GM10248 (cell line): ENCODE data around the gene GIT2.

Experiments used
- CTCF ChIA-PET: fragments of 300-600 bp; sonication (Branson Sonifier 250); formaldehyde crosslinking; extraction: SDS; loops from one replicate; lab custom pipeline; 2021; ENCODE audit warnings: antibody characterized with exemption; lab: Yijun Ruan, JAX
- POLR2A ChIA-PET: fragments of 350-650 bp; sonication (Branson Sonifier 250); formaldehyde crosslinking; extraction: SDS; loops from one replicate; lab custom pipeline; 2020; ENCODE audit warnings: antibody characterized with exemption; lab: Yijun Ruan, JAX
- DNase-seq: peaks from one replicate; pipeline ENCODE4 v3.0.0; 2012; ENCODE audit errors: extremely low spot score
- TF ChIP-seq, protein P1 (sequence below): IDR thresholded peaks from 2 replicates; pipeline ENCODE4 v1.5.1; 2012; ENCODE audit warnings: mild to moderate bottlenecking, low read depth; ENCODE audit errors: extremely low read depth, missing control alignments, control extremely low read depth

Gene GIT2, protein sequence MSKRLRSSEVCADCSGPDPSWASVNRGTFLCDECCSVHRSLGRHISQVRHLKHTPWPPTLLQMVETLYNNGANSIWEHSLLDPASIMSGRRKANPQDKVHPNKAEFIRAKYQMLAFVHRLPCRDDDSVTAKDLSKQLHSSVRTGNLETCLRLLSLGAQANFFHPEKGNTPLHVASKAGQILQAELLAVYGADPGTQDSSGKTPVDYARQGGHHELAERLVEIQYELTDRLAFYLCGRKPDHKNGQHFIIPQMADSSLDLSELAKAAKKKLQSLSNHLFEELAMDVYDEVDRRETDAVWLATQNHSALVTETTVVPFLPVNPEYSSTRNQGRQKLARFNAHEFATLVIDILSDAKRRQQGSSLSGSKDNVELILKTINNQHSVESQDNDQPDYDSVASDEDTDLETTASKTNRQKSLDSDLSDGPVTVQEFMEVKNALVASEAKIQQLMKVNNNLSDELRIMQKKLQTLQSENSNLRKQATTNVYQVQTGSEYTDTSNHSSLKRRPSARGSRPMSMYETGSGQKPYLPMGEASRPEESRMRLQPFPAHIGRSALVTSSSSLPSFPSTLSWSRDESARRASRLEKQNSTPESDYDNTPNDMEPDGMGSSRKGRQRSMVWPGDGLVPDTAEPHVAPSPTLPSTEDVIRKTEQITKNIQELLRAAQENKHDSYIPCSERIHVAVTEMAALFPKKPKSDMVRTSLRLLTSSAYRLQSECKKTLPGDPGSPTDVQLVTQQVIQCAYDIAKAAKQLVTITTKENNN

DNA sequence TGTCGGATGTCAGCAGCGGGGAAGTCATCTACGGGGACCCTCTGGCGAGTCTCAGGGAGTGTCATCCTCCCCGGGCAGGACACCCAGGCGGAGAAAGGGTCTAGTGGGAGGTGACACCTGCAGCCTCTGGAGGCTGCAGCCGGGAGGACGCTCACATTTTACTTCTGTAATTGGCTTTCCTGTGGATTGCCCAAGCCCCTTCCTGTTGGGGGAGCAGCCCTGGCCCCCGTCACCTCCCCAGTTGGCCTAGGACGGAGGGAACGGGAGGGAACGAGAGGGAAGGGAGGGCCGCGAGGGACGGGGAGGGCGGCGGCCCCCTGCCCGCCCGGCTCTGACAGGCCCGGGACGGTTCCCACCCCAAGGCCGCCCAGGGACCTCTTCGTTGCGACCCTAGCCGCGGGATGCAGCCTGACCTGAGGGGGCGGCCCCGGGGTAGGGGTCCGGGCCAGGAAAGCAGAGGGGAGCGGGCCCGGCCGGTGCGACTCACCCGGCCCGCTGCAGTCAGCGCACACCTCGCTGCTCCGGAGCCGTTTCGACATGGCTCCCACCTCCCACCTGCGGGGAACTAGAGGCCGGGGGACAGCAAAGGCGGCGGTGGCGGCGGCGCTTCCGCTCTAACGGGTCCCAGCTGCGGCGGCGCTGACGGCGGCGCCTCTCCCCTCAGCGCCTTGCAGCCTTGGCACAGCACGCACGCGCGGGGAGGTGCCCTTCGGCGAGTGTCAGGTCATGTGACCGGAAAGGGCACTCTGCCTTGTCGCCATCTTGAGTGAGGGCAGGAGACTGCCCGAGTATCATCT, at the start of gene GIT2:
GIT2 (minus strand) TSS at position 683 of the 797 bp plus-strand sequence; CDS start at position 539, 144 bp downstream.
- ChIA-PET CTCF (interaction anchor here (1.2 kb wide), 1 partner anchor 104 kb away, joined by 4 read pairs; no protein-coding TSS in a partner anchor), POLR2A (no interaction called here)
- peak; percentile 94 for DNase-seq
- TF ChIP-seq, protein P1, sequence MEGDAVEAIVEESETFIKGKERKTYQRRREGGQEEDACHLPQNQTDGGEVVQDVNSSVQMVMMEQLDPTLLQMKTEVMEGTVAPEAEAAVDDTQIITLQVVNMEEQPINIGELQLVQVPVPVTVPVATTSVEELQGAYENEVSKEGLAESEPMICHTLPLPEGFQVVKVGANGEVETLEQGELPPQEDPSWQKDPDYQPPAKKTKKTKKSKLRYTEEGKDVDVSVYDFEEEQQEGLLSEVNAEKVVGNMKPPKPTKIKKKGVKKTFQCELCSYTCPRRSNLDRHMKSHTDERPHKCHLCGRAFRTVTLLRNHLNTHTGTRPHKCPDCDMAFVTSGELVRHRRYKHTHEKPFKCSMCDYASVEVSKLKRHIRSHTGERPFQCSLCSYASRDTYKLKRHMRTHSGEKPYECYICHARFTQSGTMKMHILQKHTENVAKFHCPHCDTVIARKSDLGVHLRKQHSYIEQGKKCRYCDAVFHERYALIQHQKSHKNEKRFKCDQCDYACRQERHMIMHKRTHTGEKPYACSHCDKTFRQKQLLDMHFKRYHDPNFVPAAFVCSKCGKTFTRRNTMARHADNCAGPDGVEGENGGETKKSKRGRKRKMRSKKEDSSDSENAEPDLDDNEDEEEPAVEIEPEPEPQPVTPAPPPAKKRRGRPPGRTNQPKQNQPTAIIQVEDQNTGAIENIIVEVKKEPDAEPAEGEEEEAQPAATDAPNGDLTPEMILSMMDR, result no peak

DNA sequence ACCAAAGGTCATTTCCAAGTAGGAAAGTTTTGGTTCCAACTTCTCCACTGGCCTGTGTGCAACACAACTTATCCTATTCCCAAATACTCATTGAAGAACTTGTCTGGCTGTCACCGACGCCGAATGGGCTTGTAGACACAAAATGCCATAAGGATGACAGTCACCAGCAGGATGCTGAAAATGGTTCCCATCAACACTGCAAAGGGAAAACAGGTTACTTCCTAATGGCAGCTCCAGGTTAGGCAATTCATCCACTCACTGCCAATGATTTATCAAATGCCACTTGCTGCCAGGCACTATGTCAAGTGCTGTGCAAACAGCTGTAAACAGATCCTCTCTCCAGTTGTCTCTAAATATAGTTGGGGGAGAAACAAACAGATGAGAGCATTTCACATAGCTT, 46.1 kb upstream of the GIT2 start:
- TF ChIP-seq, protein P1, result no peak
- POLR2A ChIA-PET, result interaction anchor here (0.6 kb wide), 1 partner anchor 389 kb away, joined by 4 read pairs; no protein-coding TSS in a partner anchor
- no peak for DNase-seq
- CTCF ChIA-PET, result interaction anchor here (0.9 to 3.4 kb wide), 5 partner anchors 9 to 33 kb away, joined by 4 to 12 read pairs (median 5); no protein-coding TSS in a partner anchor

DNA sequence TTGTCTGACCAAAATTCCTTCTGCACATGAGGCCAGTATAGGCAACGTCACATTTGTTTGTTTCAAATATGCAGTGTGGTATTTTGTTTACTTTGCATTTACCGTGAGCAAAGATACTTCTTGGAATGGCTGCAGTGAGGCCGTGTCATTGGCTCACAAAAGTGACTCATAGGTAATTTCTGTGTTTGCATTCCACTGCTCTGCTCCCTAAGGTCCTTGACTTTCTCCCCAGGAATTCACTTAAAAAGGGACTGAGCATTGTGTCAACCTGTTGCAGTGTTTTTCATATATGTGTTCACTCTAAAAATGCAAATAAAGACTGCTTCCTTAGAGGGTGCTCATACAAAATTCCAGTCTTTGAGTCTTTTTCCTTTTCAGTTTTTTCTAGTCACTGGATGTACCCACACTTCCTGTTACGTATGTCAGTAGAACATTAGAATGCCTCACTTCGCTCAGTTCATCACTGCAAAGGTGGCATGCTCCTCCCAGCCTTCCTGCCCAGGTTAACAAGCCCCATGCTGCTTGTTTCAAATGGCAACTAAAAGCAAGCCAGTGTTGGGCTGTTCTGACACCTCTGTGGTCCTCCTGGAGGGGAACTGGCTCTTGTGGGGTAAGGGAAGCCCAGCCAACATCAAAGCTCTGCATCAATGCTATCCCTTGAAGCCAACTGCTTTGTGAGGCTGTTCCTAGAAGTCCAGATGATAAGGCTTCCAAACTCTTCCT, 43.1 kb upstream of the GIT2 start:
- TF ChIP-seq, protein P1, result no peak
- no peak for DNase-seq
- CTCF ChIA-PET, result interaction anchor here (2.3 to 3.4 kb wide), 2 partner anchors 10 to 15 kb away, joined by 6 to 12 read pairs; no protein-coding TSS in a partner anchor
- POLR2A ChIA-PET, result interaction anchor here (0.6 kb wide), 1 partner anchor 16 kb away, joined by 3 read pairs; no protein-coding TSS in a partner anchor

DNA sequence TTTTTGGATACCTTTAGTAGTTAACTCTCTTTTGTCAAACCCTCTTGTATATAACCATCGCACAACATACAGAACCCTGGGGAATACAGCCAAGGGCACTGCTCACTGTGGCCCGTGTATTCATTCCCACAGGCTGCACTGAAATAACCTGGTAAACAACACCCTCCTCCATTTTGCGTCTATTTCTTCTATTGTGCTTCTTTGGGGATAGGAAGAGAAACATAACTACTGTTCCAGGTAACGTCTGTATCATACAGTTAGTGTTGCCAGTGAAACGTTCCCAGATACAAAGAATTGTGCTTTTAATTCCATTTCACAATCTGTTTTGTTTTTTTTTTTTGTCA, 42.5 kb upstream of the GIT2 start:
- CTCF ChIA-PET, result interaction anchor here (1.1 to 1.4 kb wide), 2 partner anchors 9 to 13 kb away, joined by 3 to 5 read pairs; no protein-coding TSS in a partner anchor
- TF ChIP-seq, protein P1, result no peak
- POLR2A ChIA-PET, result no interaction called here
- DNase-seq, result no peak

DNA sequence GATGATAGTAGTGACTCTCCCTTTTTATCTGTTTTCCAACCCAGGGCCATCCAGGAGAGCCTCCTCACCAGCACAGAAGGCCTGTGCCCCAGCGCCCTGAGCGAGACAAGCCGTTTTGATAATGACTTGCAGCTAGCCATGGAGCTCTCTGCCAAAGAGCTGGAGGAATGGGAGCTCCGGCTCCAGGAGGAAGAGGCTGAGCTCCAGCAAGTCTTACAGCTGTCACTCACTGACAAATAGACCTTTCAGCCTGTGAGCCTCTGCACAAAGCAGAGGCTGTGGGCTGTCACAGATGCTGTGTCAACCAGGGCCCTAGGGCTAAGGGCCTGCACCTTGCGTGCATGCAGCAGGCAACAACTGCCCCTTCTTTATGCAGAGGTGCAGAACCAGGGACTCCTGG, 41.1 kb upstream of the GIT2 start:
- TF ChIP-seq, protein P1, result no peak
- POLR2A ChIA-PET, result interaction anchor here (0.6 kb wide), 1 partner anchor 310 kb away, joined by 3 read pairs; no protein-coding TSS in a partner anchor
- CTCF ChIA-PET, result interaction anchor here (1.0 to 1.4 kb wide), 5 partner anchors 8 to 62 kb away, joined by 3 to 6 read pairs (median 3); no protein-coding TSS in a partner anchor
- no peak for DNase-seq
